SK-N-DZ (cell line): ENCODE results near the gene SLC13A3.

Source experiments
- DNase-seq: peaks from one replicate; pipeline ENCODE4 v3.0.0-alpha.2; 2015; ENCODE audit warnings: low spot score

The SLC13A3 gene

GRCh38 chr20:46558511-46558959 lies 92.7 kb downstream of the SLC13A3 start:
- DNase-seq = no peak

GRCh38 chr20:46557231-46557956 lies 93.9 kb downstream of the SLC13A3 start:
- DNase-seq = no peak

GRCh38 chr20:46555370-46555956 lies 95.8 kb downstream of the SLC13A3 start:
- no peak for DNase-seq

GRCh38 chr20:46554828-46555227 lies 96.4 kb downstream of the SLC13A3 start:
- no peak for DNase-seq

GRCh38 chr20:46553926-46554325 lies 97.3 kb downstream of the SLC13A3 start:
- DNase-seq = no peak

GRCh38 chr20:46552460-46553420 lies 98.5 kb downstream of the SLC13A3 start:
- no peak for DNase-seq

- DNase-seq = no peak
Observed at GRCh38 chr20:46551522-46552381, 99.5 kb downstream of the SLC13A3 start.

- no peak for DNase-seq
Observed at GRCh38 chr20:46550461-46550860, 100.8 kb downstream of the SLC13A3 start, which contains the start of gene OCSTAMP. TSS of gene OCSTAMP (minus strand) at chr20:46550654. CDS start at chr20:46550560, 94 bp downstream.

- DNase-seq = no peak
Observed at GRCh38 chr20:46549188-46549972, 101.9 kb downstream of the SLC13A3 start.

GRCh38 chr20:46548688-46549087 lies 102.6 kb downstream of the SLC13A3 start:
- no peak for DNase-seq

GRCh38 chr20:46547995-46548394 lies 103.3 kb downstream of the SLC13A3 start:
- DNase-seq = no peak

- DNase-seq = no peak
Observed at GRCh38 chr20:46546936-46547335, 104.3 kb downstream of the SLC13A3 start.

GRCh38 chr20:46546298-46546697 lies 105.0 kb downstream of the SLC13A3 start:
- no peak for DNase-seq

GRCh38 chr20:46545827-46546138 lies 105.5 kb downstream of the SLC13A3 start:
- DNase-seq = no peak

- DNase-seq = no peak
Observed at GRCh38 chr20:46545077-46545826, 106.0 kb downstream of the SLC13A3 start.

GRCh38 chr20:46544576-46544975 lies 106.7 kb downstream of the SLC13A3 start:
- no peak for DNase-seq

GRCh38 chr20:46543959-46544358 lies 107.3 kb downstream of the SLC13A3 start:
- no peak for DNase-seq

- no peak for DNase-seq
Observed at GRCh38 chr20:46543033-46543432, 108.2 kb downstream of the SLC13A3 start.

GRCh38 chr20:46541229-46541935 lies 109.9 kb downstream of the SLC13A3 start:
- DNase-seq = no peak
